GM21367 (cell line): ENCODE data around the gene RAP1A.

Experiments
- ATAC-seq: cut with Tn5 transposase; IDR thresholded peaks from one replicate; pipeline ENCODE4 v1.9.1; 2021; ENCODE audit not compliant: unreplicated experiment

The RAP1A gene

GRCh38 chr1:111707906-111708305, 88.3 kb downstream of the RAP1A start:
- ATAC-seq = no peak

GRCh38 chr1:111709986-111710385, 90.4 kb downstream of the RAP1A start:
- ATAC-seq = no peak

GRCh38 chr1:111716333-111716732, 96.7 kb downstream of the RAP1A start:
- ATAC-seq = no peak

DNA sequence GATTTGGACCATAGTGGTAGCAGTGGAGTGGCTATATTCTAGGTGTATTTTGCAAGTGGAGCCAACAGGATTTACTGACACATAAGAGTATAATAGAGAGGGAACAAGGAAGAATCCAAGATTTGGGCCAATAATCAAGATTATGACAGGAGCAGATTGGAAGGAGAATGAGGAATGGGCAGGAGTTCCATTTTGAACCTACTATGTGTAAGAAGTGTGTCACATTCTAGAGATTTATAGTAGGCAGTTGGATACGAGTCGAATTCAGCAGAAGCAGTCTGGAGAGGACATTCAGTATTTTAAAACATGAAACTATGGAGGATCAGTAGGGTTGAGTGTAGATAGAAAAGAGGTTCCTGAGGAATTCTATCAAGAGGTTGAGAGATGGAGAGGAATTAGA, 97.9 kb downstream of the RAP1A start:
- ATAC-seq = no peak

DNA sequence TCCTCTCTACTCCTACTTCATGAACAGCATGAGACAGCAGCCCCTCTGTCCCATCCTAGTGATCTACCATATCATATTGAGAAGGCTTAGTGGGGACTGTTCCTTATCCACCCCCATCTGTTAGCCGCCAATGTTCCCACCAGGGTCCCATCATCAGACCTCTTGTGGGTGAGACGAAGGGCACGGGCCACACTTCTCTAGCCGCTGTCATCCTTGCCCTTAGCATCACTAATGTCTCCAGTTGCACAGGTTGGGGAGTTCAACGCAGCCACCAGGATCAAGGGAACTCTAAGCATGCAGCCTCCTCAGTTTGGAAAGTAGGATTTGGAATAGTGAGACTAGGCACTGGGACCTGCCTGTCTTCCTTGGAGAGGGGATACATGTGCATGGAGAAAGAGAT, 99.5 kb downstream of the RAP1A start:
- no peak for ATAC-seq

DNA sequence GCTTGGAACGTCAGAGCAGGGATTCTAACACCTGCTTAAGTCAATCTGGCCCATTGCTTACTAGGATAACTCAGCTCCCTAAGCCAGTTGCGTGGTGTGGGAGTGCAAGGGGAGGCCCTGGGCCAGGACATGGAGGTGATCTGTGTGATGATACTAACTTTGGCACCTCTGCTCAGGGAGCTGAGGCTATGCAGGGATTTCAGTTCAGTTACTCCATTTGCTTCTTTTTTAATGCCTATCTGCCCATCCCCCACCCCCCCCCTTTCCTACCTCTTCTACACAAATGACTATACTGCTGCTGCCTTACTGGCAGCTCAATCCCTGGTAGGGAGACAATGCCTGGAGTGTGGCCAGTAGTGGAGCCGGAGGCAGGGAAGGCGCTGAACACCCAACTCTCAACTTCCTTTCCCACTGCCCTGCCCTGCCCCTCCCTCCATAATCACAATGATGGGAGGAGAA, 100.1 kb downstream of the RAP1A start:
- no peak for ATAC-seq

DNA sequence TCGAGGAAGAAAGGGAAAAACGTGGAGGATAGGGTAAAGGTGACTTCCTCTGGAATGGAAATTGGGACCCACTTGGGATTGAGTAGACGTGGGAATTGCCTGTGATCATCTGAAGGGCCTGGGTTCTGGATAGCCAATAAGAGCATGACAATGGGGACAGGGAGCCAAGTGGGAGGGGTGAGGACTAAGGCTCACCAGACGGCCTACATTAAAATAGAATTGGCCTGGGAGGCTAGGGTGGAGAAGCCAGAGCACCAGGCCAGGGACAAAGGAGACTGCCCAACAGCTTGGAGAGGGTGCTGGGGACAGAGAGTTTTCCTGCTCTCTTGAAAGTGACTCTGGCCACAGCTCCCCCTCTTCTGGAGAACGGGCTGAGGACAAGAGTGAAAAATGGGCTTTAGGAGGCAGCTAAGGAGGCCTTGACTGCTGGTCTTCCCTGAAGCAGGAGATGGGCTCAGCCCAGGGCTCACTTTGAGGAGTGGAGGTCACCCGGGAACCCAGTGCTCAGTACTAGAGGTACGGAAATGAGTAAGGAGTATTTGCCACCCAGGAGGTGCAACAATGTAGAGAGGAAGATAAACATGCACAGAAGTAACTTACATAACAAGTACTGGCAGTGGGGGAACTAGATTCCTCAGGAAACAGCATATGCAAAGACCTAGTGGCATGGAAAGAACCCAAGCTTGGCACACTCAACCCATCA, 100.8 kb downstream of the RAP1A start:
- no peak for ATAC-seq

DNA sequence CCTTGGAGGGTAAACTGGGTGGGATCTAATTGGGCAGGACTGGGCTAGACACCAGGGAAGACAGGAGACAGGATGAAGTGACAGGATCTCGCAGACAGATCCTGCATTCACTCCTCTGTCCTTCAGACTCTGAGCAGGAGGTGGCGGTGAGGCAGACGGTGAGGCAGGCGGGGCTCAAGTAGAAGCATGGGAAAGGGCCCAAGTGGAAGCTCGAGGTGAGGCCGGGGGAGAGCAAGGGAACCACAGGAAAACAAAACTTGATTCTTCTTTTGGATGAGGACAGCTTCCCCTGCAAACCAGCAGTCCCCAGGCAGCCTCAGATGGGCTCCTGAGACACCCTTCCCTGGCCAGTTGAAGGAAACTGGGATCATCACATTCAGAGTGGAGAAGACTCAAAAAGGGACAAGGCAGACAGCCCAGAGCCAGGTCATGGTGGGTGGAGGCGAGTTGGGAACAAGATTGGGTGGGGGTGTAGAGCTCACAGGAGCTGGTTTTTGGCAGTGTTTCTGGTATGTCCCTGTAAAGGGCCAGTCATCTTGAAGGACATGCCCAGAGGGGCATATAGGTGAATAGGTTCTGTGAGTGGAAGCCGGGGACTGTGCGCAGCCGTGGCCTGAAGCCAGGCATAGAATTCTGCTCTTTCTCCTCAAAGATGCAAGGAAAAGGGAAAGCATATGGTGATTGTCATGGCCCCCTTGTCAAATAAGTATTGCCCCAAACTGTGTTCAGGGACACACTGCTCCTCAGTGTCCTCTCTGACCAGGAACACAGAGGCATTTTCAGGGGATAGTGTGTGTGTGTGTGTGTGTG, 101.6 kb downstream of the RAP1A start:
- no peak for ATAC-seq

GRCh38 chr1:111723091-111723806, 103.7 kb downstream of the RAP1A start:
- ATAC-seq = no peak

GRCh38 chr1:111723871-111724270, 104.3 kb downstream of the RAP1A start:
- ATAC-seq = no peak

GRCh38 chr1:111725192-111725591, 105.6 kb downstream of the RAP1A start:
- no peak for ATAC-seq

DNA sequence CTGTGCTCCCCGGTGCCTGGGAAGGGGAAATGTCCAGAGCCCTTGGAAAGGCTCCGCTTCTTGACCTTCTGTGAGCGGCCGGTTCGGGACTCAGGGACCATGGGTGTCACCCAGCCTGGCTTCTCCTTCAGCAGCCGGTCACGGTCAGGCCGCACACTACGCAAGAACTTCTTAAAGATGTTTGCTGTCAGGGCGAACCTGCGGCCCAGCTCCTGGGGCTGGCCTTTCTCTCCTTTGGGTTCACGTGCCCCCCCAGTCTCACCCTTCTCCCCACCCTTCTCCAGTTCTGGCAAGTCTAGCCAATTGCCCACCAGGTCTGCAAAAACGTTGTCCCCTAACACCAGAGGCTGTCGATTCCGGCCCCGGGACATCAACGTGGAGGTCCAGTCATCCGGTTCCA, 107.5 kb downstream of the RAP1A start:
- ATAC-seq = no peak

DNA sequence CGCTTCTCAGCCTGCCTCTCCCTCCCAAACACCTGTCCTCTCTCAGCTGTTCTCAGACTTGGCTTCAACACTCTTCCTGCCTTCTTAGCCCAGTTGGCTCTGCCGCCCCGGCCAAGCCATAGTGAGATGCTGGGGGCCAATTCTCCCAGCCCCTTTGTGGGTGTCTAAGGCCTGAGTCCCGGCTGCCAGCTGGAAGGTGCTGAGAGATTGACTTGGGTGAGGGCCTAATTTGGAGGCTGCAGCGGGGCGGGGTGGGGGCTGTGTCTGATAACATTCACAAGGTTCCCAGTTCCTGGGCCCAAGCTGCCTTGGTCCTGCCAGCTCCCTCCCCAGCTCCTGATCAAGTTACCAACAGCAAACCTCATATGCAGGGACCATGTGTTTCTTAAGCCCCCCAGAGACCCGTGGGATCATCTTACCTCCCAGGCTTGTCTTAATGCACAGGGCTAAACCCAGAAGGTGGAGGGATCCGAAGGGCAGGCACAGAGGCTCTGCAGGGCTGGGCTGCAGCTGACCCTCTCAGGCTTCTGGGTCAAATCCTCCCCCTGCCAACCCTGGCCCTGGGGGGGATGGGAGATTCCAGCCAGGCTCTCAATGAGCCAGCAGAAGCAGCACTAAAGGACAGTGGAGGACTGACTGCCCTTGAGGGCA, 109.8 kb downstream of the RAP1A start:
- no peak for ATAC-seq

DNA sequence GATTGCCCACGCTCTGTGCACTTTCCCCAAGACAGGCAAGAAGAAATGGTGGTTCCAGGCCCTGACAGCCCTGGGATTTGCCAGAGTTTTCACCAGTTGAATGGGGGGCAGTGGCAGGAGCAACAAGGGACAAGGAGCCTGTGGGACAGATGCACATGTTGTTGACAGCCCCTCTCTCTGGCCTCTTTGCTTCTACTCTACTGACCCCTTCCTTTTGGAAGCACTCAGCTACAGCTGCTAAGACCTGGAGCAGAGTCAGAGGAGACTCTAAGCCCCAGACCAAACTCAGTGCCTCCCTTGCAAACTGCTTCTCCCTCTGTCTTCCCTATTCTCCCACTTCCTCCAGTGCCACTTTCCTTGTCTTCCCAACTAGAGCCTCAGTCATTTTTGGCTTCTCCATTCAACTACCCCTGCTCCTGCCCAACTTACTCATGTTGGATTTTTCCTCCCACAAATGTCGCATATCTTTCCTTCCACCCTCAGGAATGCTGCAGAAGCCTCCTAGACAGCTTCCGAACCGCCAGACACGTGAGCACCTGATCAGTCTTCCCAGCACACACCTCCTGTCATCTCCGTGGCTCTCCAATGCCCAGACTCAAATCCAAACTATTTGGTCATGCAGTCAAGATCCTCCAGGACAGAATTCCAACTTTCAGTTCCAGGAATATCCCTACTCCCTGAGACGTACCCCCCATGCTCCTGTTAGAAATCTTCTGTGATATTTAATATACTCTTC, 110.5 kb downstream of the RAP1A start:
- no peak for ATAC-seq

DNA sequence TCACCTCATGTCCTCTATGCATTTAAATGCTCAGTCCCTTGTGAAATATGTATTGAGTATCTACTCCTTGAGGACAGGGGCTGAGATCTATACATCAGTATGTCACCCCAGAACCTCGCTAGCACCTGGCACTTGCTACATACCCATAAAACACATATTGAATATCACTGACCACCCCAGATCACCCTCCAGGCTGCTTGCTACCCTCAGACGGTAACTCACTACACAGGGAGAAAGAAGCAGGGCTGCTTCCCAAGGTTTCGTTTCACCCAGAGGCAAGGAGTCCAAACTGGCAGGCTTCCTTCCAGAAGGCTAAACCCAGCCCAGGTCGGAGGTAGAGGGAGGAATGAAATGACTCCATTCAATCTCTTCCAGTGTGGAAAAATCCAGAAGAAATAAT, 111.1 kb downstream of the RAP1A start:
- ATAC-seq = no peak

- ATAC-seq = no peak
These were observed 112.4 kb downstream of the RAP1A start for GRCh38 chr1:111731956-111732355.

DNA sequence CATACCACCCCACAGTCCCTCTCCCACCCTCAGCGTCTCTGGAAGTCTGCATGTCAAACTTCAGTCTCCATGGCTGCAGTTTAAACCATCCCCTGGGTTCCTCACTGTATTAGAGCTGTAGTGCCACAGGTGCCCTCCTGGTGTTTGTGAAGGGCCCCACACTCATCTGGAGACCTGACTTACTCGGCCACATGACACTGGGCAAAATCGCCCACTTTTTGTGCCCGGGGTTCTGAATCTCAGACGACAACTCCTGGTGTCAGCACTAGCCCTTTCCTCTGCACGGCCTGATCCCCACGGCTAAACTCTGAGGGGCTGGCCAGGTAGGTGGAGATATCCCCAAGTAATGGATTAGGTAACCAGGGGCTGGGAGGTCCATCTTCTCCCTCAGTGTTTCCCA, 113.1 kb downstream of the RAP1A start:
- no peak for ATAC-seq

DNA sequence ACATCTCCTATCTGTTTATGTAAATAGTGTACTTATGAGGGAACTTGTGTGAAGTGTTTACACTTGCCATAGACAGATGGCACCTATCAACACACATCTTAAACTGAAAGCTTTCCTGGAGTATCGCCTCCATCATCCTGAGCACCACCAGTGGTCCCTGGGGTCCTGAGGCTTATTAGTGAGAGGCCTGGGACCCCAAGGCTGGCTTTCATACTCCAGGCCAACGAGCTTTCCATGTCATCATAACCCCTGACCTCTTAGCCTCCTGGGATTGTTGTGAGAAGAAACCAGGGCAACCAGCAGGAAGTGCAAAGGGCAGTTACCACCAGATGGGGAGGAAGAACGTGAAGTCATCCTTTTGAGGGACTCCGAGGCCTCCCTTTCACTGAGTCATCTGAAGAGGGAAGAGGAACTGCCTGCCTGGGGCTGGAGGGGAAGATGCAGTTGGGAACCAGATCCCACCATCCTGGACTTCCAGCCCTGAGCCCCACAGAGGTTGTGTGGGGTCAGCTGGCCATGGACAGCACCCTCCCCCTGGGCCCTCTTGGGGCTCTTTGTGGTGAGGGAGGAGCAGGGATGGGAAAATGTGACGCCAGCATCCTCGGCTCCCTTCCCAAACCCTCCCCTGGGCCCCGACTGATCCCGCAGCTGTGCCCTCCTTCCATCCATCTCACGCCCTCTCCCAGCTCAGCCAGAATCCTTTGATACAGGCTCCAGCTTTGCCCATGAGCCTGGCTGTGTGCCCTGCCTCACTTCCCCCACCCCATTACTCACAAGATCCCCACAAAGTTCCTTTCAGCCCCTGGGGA, 113.8 kb downstream of the RAP1A start:
- no peak for ATAC-seq

- no peak for ATAC-seq
These were observed 114.4 kb downstream of the RAP1A start for GRCh38 chr1:111733992-111734341.

DNA sequence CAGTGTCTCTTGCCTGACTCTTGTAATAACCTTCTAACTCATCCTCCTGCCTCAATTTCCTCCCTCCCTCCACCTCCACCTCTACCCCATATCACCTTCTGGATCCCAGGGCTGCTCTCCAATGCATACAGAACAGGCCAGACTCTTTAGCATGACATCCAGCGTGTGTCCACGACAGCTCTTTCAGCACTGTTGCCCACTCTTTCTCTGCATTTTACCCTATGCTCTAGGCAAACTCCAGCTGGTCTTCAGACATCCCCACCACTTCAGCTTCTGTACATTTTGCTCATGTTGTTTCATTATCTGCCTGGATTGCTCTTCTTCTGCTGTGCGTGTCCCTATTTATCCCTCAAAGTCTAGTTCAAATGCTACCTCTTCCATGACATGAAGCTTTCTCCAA, 114.8 kb downstream of the RAP1A start:
- no peak for ATAC-seq
